Measurements from ENCODE around the gene SELENOS.
"Not testable (repeated sequence)": the region's sequence is repeated elsewhere in the genome, so short reads cannot be mapped to it uniquely, and the experiment has no call there.

Gene SELENOS

GRCh38 chr15:101309436-101310160 lies 32.3 kb upstream of the SELENOS start:
- DNase-seq (ENCODE audit: low read depth, low spot score): no peak

DNA sequence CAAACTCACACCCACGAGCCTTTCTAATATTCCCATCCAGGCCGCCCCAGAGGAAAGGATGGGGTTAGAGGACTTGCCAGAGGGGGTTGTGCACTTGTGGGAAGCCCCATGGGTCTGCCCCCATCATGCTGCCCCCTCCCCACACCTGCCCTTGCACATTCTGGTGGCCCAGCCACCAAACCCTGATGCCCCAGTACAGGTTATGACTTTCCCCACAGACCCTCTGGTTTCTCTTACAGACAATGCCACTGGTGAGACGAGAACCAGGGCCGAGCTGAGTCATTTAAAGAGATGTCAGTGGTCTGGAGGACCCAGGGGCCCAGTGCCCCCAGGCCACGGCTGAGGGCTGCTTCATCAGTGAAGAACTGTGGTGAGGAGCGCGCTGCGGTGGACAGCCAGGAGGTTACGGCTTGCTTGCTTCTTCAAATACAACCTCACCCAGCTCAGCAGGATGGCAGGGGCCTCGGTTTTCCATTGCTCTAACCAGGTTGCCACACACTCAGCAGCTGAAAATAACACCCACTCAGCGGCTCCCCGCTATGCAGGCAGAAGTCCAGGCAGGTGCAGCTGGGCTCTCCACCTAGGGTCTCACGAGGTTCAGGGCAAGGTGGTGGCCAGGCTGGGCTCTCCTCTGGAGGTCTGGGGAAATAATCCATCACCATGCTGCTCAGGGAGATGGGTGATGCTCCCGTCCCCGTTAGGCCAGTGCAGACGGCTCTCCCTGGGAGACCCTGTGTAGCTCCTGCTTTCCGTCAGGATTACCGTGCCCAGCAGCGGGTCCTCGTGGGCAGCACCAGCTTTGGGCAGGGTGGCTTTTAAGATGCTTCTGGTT lies 31.5 kb upstream of the SELENOS start:
- no peak for DNase-seq (ENCODE audit: low read depth, low spot score)

DNA sequence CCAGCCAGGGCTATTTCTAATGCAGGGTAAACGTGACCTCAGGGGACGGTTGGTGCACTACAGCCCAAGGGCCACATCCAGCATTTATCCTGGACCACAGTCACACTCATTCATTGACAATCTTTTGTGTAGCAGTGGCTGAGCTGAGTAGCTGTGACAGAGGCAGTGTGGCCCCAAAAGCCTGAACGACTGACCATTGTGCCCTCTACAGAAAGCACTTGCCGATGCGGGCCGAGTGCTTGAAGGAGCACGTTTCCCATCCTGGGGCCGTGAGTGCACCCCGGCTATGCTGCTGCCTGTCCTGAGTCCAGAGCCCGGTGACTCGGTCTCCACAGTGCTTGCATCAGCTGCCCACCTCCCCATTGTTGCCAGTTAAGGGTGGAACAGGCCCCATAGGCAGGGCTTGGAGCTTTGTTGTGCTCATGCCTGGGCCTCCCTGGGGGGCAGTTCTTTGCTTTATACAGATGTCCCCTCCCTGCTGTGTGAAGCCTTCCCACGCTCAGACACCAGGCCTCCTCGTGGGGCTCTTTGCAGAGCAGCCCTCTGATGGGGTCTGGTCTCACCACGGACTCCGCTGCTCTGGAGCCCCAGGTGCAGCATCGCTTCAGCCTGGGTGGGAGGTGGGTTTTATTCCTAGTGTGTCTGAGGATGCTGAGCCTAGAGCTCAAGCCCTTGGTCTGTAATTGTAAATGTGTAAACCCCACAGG lies 30.8 kb upstream of the SELENOS start:
- DNase-seq (ENCODE audit: low read depth, low spot score): no peak

- DNase-seq (ENCODE audit: low read depth, low spot score): no peak
These were observed 30.0 kb upstream of the SELENOS start for GRCh38 chr15:101307048-101307896.

DNA sequence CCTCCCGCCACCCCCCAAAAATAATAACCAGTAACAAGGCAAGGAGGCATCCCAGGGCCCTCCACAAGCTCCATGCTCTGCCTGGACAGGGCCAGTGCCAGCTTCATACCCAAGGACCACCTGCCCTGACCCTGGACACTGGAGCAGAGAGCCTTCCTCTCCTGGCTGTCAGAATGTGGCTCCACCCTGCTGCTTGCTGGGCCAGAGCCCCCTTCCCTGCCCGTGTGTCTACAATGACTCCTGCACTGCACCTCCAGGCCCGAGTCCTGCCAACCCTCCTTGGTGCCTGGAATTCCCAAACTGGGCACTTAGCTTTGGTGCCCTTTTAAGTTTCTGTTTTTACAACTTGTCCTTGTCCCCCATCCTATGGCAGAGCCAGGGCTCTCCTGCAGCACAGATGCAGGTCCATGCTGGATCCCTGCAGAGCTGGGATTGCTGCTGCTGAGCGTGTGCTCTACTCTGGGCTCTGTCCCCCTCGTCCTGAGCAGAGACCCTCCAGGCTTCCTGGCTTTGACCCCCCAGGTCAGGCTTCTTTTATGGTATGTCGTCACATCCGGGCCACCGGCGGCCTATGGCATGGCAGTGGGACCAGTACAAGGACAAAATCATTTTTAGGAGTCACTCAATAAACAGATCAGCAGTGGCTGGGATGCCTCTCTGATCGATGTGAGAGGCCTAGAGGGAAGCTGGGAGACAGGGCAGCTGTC lies 29.2 kb upstream of the SELENOS start:
- no peak for DNase-seq (ENCODE audit: low read depth, low spot score)

- no peak for DNase-seq (ENCODE audit: low read depth, low spot score)
These were observed 28.6 kb upstream of the SELENOS start for GRCh38 chr15:101305820-101306255.

DNA sequence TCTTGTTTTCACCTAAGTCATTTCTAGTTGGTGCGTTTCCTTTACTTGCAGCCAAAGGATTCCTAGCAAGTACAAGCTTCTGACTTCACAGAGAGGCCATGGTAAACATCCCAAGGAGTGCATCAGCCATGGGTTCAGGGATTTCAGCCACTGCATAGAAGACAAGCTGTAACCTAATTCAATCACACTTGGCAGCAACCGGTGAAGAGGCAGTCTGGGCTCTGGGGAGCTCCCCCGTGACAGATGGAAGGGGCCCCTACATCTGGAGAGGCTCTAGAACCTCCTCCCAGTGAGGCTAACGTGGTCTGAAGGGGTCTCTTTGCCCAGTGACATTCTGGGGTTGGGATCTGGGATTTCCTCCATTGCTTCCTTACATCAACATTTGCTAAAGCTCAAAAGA lies 26.1 kb upstream of the SELENOS start:
- DNase-seq (ENCODE audit: low read depth, low spot score): no peak

- DNase-seq (ENCODE audit: low read depth, low spot score): no peak
These were observed 19.4 kb upstream of the SELENOS start for GRCh38 chr15:101296418-101297405.

DNA sequence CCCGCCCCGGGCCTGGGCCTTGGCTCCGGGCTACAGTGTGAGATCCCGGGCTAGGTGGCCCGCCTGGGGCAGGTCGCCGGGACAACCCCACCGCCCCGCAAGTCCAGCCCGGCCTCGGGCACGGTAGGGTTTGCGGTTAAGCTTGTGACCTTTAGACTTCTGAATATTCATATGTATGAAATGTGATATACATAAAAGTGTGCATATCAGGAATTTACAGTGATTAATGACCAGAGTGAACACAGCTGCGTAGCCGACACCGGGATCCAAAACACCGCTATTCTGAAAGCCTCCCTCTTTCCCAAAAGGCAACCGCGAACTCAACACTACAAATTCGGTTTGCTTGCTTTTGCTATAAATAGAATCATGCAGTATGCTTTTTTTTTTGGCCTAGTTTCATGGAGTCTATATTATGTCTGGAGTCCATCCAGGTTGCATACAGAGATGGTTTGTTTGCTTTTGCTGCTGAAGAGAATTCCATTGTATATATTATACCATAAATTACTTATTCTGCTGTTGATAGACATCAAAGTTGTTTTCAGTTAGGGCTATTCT lies 18.4 kb upstream of the SELENOS start:
- DNase-seq (ENCODE audit: low read depth, low spot score): peak; percentile 52

DNA sequence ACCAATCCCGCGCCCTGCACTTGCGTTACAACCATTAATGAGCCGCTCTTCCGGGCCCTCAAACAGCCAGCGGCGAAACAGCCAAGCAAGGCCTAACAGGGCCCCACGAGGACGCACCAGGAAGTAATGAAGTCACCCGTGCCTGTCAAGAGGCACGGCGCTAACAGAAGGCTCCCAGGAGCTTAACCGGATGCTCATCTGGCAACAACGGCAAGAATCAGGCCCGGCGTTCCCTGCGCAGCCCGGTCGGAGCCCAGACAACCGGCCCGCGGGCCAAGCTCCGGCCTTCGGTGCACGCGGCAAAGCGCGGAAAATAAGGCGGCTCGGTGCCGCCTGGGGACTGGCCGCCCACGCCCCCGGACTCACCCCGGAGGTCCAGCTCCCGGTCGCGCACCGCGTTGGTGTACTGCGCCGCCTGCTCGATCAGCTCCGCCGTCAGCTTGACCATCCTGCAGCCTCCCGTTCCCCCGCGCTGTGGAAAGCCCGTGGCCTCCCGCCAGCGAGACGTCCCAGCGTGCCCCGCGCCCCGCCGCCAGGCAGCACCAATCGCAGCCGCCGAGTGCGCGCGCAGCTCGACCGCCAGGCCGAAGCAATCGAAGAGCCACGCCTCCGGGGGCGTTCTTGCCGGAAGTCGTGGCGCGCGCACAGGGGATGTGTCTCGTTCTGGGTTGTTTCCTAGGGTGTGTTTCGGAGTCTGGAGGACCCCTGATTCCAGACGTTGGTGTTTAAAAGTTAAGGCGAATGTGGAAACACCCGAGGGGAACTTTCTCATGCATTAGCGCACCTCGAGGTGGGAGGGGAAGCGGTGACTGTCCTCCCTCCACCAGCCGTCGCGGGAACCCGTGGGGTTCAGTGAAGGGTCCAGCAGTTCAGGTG lies 17.7 kb upstream of the SELENOS start, which contains the start of gene SNRPA1:
TSS of gene SNRPA1 (minus strand) at position 518 of the 876 bp plus-strand sequence. CDS start at position 448, 70 bp downstream.
- DNase-seq (ENCODE audit: low read depth, low spot score): peak; percentile 79

GRCh38 chr15:101293122-101293521 lies 15.8 kb upstream of the SELENOS start:
- no peak for DNase-seq (ENCODE audit: low read depth, low spot score)

- no peak for DNase-seq (ENCODE audit: low read depth, low spot score)
These were observed 11.7 kb upstream of the SELENOS start for GRCh38 chr15:101288905-101289513.

- not testable (repeated sequence) for DNase-seq (ENCODE audit: low read depth, low spot score)
These were observed 10.1 kb upstream of the SELENOS start for GRCh38 chr15:101287342-101287741.

- DNase-seq (ENCODE audit: low read depth, low spot score): no peak
These were observed 9.3 kb upstream of the SELENOS start for GRCh38 chr15:101286471-101287114.

GRCh38 chr15:101283931-101284330 lies 6.6 kb upstream of the SELENOS start:
- DNase-seq (ENCODE audit: low read depth, low spot score): no peak

DNA sequence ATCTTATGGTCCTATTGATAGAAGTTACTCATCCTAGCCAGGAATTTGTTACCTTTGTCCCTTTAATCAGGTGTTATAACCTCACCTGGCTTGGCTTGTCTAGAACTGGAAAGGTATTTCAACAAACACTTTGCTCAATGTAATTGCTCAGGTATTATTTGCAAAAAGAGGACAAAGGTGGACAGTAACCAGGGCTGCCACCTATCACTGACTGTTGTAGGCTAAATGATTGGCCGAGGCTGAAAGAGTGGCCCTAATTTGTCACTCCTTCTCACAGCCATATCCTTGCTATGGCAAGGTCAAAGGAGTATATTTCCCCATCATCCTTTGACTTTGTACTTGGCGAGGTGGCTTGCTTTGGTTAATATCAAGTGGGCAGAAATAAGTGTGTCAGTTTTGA lies 2.7 kb upstream of the SELENOS start:
- DNase-seq (ENCODE audit: low read depth, low spot score): no peak

- no peak for DNase-seq (ENCODE audit: low read depth, low spot score)
These were observed 769 bp upstream of the SELENOS start for GRCh38 chr15:101277943-101278564.
